Subcutaneous abdominal adipose tissue (tissue), 5 donors: Measurements from ENCODE around the gene TRABD2B.

ENCODE experiments used
- H3K27ac ChIP-seq: one replicate; pipeline ENCODE4 v1.7.0; 2013; ENCODE audit warnings: low read depth, mild to moderate bottlenecking, inconsistent platforms, low read length, moderate library complexity
- H3K27me3 ChIP-seq, 5 donors: one replicate each; pipeline ENCODE4 v1.7.0; 2013; ENCODE audit warnings: low read length in 5 of 5, inconsistent platforms in 1 of 5; ENCODE audit not compliant: control insufficient read depth in 5 of 5, insufficient read depth in 4 of 5
- H3K36me3 ChIP-seq, 5 donors: one replicate each; pipeline ENCODE4 v1.7.0; 2013; ENCODE audit warnings: low read length in 5 of 5; ENCODE audit not compliant: control insufficient read depth in 5 of 5, insufficient read depth in 5 of 5
- H3K4me1 ChIP-seq, 5 donors: one replicate each; pipeline ENCODE4 v1.7.0; 2013; ENCODE audit warnings: low read length in 5 of 5, mild to moderate bottlenecking in 3 of 5, moderate library complexity in 1 of 5; ENCODE audit not compliant: control insufficient read depth in 5 of 5, insufficient read depth in 5 of 5
- H3K4me3 ChIP-seq, 5 donors: one replicate each; pipeline ENCODE4 v1.7.0; 2013; ENCODE audit warnings: low read length in 5 of 5, low read depth in 1 of 5
- H3K9ac ChIP-seq, 5 donors: one replicate each; pipeline ENCODE4 v1.7.0; 2013; ENCODE audit warnings: low read length in 5 of 5, mild to moderate bottlenecking in 4 of 5, moderate library complexity in 3 of 5
- H3K9me3 ChIP-seq, 5 donors: one replicate each; pipeline ENCODE4 v1.7.0; 2013; ENCODE audit warnings: low read length in 5 of 5; ENCODE audit not compliant: control insufficient read depth in 5 of 5
- donor health status: healthy.
- donor health status: healthy.
- donor health status: healthy.
- donor health status: healthy.
- donor health status: healthy.

The TRABD2B gene

DNA sequence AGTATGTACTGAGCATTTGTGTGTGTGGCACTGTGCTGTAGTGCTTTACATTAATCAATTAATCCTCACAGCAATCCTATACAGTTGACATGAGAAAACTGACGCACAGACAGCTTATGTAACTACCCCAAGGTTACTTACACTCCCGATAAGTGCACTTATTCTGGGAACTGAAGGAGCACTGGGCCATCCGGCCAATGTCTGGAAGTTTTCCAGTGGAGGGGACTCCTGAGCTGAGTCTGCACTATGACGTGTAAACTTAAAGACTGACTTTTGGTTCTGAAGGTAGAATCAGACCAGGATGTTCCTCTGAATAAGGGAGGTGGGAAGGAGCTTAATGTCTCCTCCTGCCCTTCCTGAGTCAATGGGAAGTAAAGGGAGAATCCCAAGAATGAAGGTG, 12.2 kb downstream of the TRABD2B start:
- Histone ChIP-seq H3K9ac (no peak overlapping the region), H3K4me1 (peaks cover 0 to 7% (median 0%) of the 10 kb centered on the region in 5 donors), H3K36me3 (no peaks in the 10 kb centered on the region), H3K9me3 (peaks cover 0 to 4% (median 0%) of the 10 kb centered on the region in 5 donors), H3K27me3 (peaks cover 12 to 41% (median 25%) of the 10 kb centered on the region in 5 donors), H3K4me3 (no peak overlapping the region), H3K27ac (no peak overlapping the region)

DNA sequence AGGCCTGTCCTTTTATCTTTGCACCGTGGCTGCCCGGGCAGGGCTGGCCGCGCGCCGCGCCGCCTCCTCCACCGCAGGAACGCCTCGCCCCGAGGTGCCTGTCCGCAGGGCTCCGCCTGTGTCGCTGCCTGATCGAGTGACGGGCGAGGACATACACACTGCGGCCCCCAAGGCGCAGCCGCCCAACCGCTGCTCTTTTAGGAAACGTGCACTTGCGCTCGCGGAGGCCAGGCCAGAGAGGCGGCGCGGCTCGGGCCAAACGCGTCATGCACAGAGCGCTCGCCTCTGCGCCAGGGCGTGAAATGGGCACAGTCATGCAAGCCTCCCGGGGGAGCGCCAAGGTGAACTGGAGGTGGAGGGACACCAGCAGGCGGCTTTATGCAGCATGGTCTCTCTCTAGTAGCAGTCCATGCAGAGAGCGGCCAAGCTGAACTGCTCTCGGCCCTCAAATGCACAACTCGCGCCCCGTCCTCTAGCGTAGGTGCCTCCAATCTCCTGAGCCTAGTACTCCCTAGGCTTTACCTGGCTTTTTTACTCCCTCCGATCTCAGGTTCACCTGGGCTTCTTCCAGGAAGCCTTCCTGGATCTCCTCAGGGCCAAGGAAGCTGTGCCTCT, 12.9 kb downstream of the TRABD2B start:
- H3K4me3 ChIP-seq = no peak overlapping the region
- no peak overlapping the region for H3K9ac ChIP-seq
- H3K36me3 ChIP-seq = no peaks in the 10 kb centered on the region
- H3K9me3 ChIP-seq = peaks cover 0 to 4% (median 0%) of the 10 kb centered on the region in 5 donors
- no peak overlapping the region for H3K27ac ChIP-seq
- H3K4me1 ChIP-seq = peaks cover 0 to 7% (median 0%) of the 10 kb centered on the region in 5 donors
- peaks cover 11 to 38% (median 25%) of the 10 kb centered on the region in 5 donors for H3K27me3 ChIP-seq

DNA sequence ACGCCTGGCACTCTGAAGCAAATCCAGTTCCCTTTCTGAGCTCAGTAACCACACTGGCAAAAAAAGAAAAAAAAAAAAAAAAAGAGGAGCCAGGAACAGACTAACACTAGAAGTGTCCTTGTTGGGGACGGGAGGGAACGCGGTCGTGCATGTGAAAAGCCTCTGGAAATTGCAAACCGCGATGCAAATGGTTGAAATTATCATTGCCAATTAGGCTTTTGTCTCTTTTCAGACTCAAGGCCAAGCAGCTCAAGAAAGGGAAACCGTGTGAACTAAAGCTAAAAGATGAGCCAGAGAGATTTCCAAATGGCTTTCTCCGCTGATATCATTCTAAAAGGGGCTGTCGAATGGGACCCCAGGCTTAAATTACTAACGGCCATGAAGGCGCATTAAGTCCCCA, 13.5 kb downstream of the TRABD2B start:
- no peaks in the 10 kb centered on the region for H3K36me3 ChIP-seq
- no peak overlapping the region for H3K4me3 ChIP-seq

DNA sequence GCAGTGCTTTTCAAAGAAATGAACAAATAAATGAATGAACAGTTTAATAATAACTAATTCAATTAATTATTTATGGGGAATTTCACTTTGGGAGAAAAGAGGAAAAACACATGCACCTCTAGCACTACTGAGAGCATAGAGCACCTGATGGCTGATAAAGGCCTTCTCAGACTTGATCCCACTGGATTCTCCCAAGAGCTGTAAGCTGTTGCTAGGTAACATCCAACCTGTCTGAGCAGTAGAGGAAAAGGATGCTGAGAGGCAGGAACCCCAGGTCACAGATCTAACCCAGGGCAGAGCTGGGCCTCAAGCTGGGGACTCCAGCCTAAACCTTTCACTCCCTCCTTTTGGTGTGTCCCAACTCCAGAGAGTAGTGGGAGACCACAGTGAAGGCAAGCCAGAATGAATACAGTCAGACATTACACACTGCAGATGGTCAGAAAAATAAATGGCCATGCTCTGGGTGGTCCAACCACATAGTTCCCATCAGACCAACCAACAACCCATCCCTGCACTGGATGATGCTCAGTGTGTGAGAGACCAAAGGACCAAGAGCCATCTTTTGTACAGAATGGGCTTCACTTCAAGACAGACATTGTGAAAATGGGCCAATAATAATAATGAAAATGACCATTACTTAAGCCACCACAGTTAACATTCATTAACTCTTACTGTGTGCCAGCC, 15.4 kb downstream of the TRABD2B start:
- H3K9me3 ChIP-seq = peaks cover 0 to 4% (median 0%) of the 10 kb centered on the region in 5 donors
- H3K36me3 ChIP-seq = no peaks in the 10 kb centered on the region
- H3K9ac ChIP-seq = no peak overlapping the region
- H3K27me3 ChIP-seq = peaks cover 8 to 20% (median 15%) of the 10 kb centered on the region in 5 donors
- H3K27ac ChIP-seq = no peak overlapping the region
- H3K4me3 ChIP-seq = no peak overlapping the region
- H3K4me1 ChIP-seq = peaks cover 0 to 2% (median 0%) of the 10 kb centered on the region in 5 donors

More for the DNA sequence above, 13.5 kb downstream of the TRABD2B start:
- Histone ChIP-seq H3K9me3 (peaks cover 0 to 4% (median 0%) of the 10 kb centered on the region in 5 donors), H3K9ac (no peak overlapping the region), H3K27ac (no peak overlapping the region), H3K4me1 (peaks cover 0 to 7% (median 0%) of the 10 kb centered on the region in 5 donors), H3K27me3 (peaks cover 11 to 35% (median 22%) of the 10 kb centered on the region in 5 donors)

DNA sequence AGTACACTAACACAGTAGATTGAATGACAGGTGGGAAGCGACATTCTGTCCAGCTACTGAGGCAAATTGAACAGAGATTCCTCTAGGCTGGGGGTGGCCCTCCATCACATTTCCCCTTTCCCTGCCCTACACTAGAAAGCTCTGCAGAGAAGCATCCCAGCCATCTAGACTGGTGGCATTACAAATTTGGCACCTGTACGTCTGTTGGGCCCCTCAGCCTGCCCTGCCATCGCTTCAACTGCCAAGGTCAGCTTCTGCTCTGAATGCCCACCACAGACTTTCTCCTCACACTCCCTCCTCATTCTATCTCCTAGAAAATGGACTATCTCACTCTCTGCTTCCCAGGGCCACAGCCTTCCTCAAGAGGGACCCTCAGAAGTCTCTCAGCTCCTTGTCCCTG, 16.7 kb downstream of the TRABD2B start:
- Histone ChIP-seq H3K9ac (no peak overlapping the region), H3K4me1 (no peaks in the 10 kb centered on the region), H3K9me3 (peaks cover 0 to 4% (median 0%) of the 10 kb centered on the region in 5 donors), H3K4me3 (no peak overlapping the region), H3K36me3 (no peaks in the 10 kb centered on the region), H3K27ac (no peak overlapping the region), H3K27me3 (peaks cover 8 to 20% (median 15%) of the 10 kb centered on the region in 5 donors)

DNA sequence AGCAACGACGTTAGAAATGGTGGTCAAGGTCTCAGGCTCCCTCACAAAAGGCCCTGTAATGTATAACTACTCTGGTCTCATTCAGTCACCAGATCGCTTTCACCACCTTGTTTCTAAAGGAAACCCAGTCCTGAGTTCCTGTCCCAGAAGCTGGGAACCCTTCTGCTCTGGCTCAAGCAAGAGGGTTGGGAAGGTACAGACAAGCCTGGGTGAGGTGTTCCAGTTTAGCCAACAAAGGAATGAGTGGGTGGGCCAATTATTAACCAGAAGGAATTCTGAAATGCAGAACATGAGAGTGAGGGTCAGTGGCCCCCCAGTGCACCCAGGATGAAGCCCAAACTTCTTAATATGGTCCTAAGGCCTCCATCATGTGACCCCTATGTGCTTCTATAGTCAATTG, 17.5 kb downstream of the TRABD2B start:
- peaks cover 4 to 17% (median 15%) of the 10 kb centered on the region in 5 donors for H3K27me3 ChIP-seq

DNA sequence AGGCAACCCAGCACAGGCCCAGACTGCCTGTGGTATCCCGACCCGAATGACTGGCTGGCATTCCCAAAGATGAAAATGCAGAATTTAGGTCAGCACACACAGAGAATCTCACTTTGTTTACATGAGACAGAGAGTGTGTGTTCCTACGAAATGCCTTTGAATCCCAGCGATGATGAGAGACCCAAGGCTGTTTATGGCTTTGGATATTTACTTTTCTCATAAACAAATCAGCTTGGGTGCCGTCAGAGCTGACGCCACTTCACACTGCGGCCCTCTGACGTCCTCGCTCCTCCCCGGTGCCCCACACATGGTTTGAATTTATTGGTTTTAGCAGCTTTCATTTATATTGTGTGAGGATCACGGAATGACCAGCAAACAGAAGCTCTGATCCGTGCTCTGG, 18.7 kb downstream of the TRABD2B start:
- H3K9me3 ChIP-seq = peaks cover 0 to 4% (median 0%) of the 10 kb centered on the region in 5 donors
- peaks cover 0 to 10% (median 6%) of the 10 kb centered on the region in 5 donors for H3K27me3 ChIP-seq
- no peak overlapping the region for H3K27ac ChIP-seq
- no peak overlapping the region for H3K9ac ChIP-seq
- H3K4me1 ChIP-seq = no peaks in the 10 kb centered on the region
- H3K4me3 ChIP-seq = no peak overlapping the region
- no peaks in the 10 kb centered on the region for H3K36me3 ChIP-seq

More for the DNA sequence above, 17.5 kb downstream of the TRABD2B start:
- H3K4me1 ChIP-seq = no peaks in the 10 kb centered on the region
- no peak overlapping the region for H3K27ac ChIP-seq
- no peak overlapping the region for H3K4me3 ChIP-seq
- H3K9ac ChIP-seq = no peak overlapping the region
- peaks cover 0 to 4% (median 0%) of the 10 kb centered on the region in 5 donors for H3K9me3 ChIP-seq
- no peaks in the 10 kb centered on the region for H3K36me3 ChIP-seq

DNA sequence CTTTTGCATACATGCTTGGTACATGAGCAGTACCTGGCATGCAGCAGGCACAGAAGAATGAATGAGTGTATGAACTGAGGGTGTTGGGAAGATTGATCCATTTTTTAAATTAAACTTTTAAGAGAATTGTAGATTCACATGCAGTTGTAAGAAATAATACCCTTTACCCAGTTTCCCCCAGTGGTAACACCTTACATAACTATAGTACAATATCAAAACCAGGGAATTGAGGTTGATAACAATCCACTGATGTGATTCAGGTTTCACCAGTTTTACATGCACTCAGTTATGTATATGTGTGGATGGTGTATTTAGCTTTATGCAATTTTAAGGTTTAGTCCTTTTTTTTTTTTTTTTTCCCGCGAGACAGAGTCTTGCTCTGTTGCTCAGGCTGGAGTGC, 20.5 kb downstream of the TRABD2B start:
- Histone ChIP-seq H3K27me3 (peaks cover 0 to 4% (median 2%) of the 10 kb centered on the region in 5 donors), H3K27ac (no peak overlapping the region), H3K4me1 (no peaks in the 10 kb centered on the region), H3K9ac (no peak overlapping the region), H3K9me3 (peaks cover 0 to 4% (median 0%) of the 10 kb centered on the region in 5 donors), H3K4me3 (no peak overlapping the region), H3K36me3 (no peaks in the 10 kb centered on the region)

DNA sequence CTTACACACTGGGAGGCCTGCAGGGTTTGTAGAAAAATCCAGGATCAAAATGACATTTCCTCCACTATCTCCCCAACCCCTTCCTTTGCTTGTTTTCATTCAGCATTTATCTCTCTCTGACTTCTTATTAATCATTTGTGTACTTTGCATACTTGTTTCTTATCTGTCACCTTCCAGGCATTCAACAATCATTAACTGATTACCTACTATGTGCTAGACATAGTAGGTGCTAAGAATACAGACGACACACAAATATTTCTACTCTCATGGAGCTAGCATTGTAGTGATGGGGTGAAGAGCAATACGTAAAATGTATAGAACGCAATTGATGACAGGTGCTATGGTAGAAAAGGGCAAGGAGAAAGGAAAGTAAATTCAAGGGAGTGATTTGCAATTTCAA, 20.9 kb downstream of the TRABD2B start:
- H3K36me3 ChIP-seq = no peaks in the 10 kb centered on the region
- H3K9ac ChIP-seq = no peak overlapping the region
- H3K27ac ChIP-seq = no peak overlapping the region
- H3K27me3 ChIP-seq = peaks cover 0 to 4% (median 0%) of the 10 kb centered on the region in 5 donors
- H3K4me3 ChIP-seq = no peak overlapping the region
- no peaks in the 10 kb centered on the region for H3K4me1 ChIP-seq
- H3K9me3 ChIP-seq = peaks cover 0 to 4% (median 0%) of the 10 kb centered on the region in 5 donors

DNA sequence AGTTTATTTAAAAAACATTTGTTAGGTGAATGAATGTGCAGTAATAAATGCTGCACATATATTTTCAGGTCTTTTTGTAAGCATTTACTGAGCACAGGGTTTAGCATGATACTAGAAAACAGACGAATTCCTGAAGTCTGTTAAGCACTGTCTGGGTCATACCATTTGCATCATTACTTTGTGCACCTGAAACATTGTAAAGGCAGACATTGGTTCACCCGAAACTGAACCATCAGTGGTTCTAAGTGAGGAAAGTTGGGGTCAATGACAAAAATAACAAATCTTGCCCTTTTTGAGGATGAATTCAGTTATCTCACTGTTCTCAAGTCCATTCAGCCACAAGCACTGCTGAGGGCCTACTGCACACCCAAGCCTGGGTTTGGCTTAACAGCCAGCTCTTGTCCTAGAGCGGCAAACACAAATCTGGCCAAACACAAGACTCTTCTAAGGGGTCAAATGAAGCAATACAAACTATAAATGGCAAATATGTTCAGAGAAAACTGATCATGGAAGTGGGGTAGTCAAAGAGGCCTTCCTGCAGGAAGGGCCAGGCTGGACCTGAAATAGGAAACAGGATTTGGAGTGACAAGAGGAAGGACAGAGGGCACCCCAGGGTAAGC, 21.8 kb downstream of the TRABD2B start:
- H3K36me3 ChIP-seq = no peaks in the 10 kb centered on the region
- no peak overlapping the region for H3K9ac ChIP-seq
- H3K4me1 ChIP-seq = no peaks in the 10 kb centered on the region
- peaks cover 0 to 4% (median 0%) of the 10 kb centered on the region in 5 donors for H3K27me3 ChIP-seq
- H3K4me3 ChIP-seq = no peak overlapping the region
- H3K9me3 ChIP-seq = peaks cover 0 to 2% (median 0%) of the 10 kb centered on the region in 5 donors
- no peak overlapping the region for H3K27ac ChIP-seq
